T-cell (primary cell): ENCODE results near the gene BAIAP2. TPM values are rescaled to one million over a fixed set of nuclear protein-coding genes. Genes with fewer than 3 reads are reported as not detected.

Experiments
- ATAC-seq, 4 experiments: fragments of 200-7000 bp in 3 of 4; fragments of 150-1000 bp in 1 of 4; cut with Tn5 transposase; replicated peaks in 1 of 4; 1 replicate in 3 of 4; 2 replicates in 1 of 4; pipeline ENCODE4 v1.10.0; 2021; ENCODE audit warnings: moderate library complexity in 3 of 4, mild to moderate bottlenecking in 2 of 4, moderate number of reproducible peaks in 1 of 4
- CTCF ChIA-PET, 2 donors: fragments of 300-600 bp; sonication (Branson Sonifier 250); formaldehyde crosslinking; loops; one replicate each; lab custom pipeline; 2022; ENCODE audit warnings: antibody characterized with exemption in 2 of 2; lab: Charles Lee
- POLR2A ChIA-PET, 2 donors: fragments of 300-600 bp; sonication (Branson Sonifier 250); formaldehyde crosslinking; loops; one replicate each; lab custom pipeline; 2022; ENCODE audit warnings: antibody characterized with exemption in 2 of 2; lab: Charles Lee
- DNase-seq, 35 experiments: peaks; one replicate each; pipeline versions ENCODE4 v3.0.0 to v3.0.0-alpha.2; 2013 to 2023
- H3K27ac ChIP-seq: one replicate; pipeline ENCODE4 v1.5.1; 2013; ENCODE audit warnings: low read length
- H3K27me3 ChIP-seq, 2 experiments: replicated peaks in 1 of 2; 1 replicate in 1 of 2; 2 replicates in 1 of 2; pipeline versions ENCODE4 v1.6.1 to v1.7.0; 2013; ENCODE audit warnings: low read length in 1 of 2, mixed read lengths in 1 of 2; ENCODE audit not compliant: control insufficient read depth in 2 of 2, insufficient read depth in 2 of 2; ENCODE audit errors: extremely low read depth in 1 of 2
- H3K36me3 ChIP-seq, 2 donors: 1 replicate in 1 of 2; 2 replicates in 1 of 2; pipeline versions ENCODE4 v1.6.1 to v1.7.0; 2013; ENCODE audit warnings: low read length in 1 of 2; ENCODE audit not compliant: control insufficient read depth in 2 of 2, insufficient read depth in 1 of 2; ENCODE audit errors: extremely low read depth in 1 of 2
- H3K4me1 ChIP-seq, 2 experiments: 1 replicate in 1 of 2; 2 replicates in 1 of 2; pipeline versions ENCODE4 v1.6.1 to v1.7.0; 2013; ENCODE audit warnings: low read length in 2 of 2, mixed read lengths in 1 of 2; ENCODE audit not compliant: insufficient read depth in 2 of 2, control insufficient read depth in 1 of 2; ENCODE audit errors: extremely low read depth in 1 of 2
- H3K4me3 ChIP-seq, 2 donors: 1 replicate in 1 of 2; 2 replicates in 1 of 2; pipeline versions ENCODE4 v1.5.1 to v1.7.0; 2013; ENCODE audit warnings: mild to moderate bottlenecking in 2 of 2, low read length in 1 of 2, moderate library complexity in 1 of 2; ENCODE audit not compliant: control insufficient read depth in 1 of 2; ENCODE audit errors: extremely low read depth in 1 of 2
- H3K9me3 ChIP-seq: 2 replicates; pipeline ENCODE4 v1.7.0; 2013
- H3K27ac Mint-ChIP-seq, 2 donors: one replicate each; pipeline ENCODE4 v1.8.0; 2020 to 2021; ENCODE audit warnings: mild to moderate bottlenecking in 2 of 2, mixed read lengths in 2 of 2
- H3K27me3 Mint-ChIP-seq, 2 donors: one replicate each; pipeline ENCODE4 v1.8.0; 2021 to 2022; ENCODE audit warnings: mixed read lengths in 2 of 2
- H3K36me3 Mint-ChIP-seq: one replicate; pipeline ENCODE4 v1.8.0; 2021; ENCODE audit warnings: mixed read lengths
- H3K4me1 Mint-ChIP-seq, 3 donors: one replicate each; pipeline ENCODE4 v1.8.0; 2020 to 2022; ENCODE audit warnings: mixed read lengths in 3 of 3, mild to moderate bottlenecking in 1 of 3
- H3K4me3 Mint-ChIP-seq, 3 donors: one replicate each; pipeline ENCODE4 v1.8.0; 2020 to 2022; ENCODE audit warnings: mild to moderate bottlenecking in 3 of 3, mixed read lengths in 3 of 3, moderate library complexity in 3 of 3
- H3K9me3 Mint-ChIP-seq, 3 donors: one replicate each; pipeline ENCODE4 v1.8.0; 2020 to 2022; ENCODE audit warnings: mixed read lengths in 3 of 3
- WGBS: methylation state at CpG from one replicate; pipeline ENCODE4 v1.1.5; 2013; ENCODE audit warnings: missing lambda C conversion rate; ENCODE audit not compliant: insufficient coverage; 5-methylcytosine and 5-hydroxymethylcytosine counted together
- total RNA-seq, 35 experiments: library from RNA in 6 of 35; stranded (reverse) in 6 of 35; fragments of 120-200 nt in 1 of 35; gene quantifications; one replicate each; pipeline versions ENCODE4 v1.2.1 to v1.2.4 and lab custom pipeline; 2013 to 2026

The BAIAP2 gene
- total RNA-seq, 5 donors from 2014 or later (not counting 1 experiment from before 2014, with no cell fraction given), result 6.3 to 12.0 (median 10.1) TPM

- peaks cover 0 to 76% of the 10 kb centered on the region in 2 experiments for H3K27me3 ChIP-seq
- H3K9me3 ChIP-seq, result no peaks in the 10 kb centered on the region
- Mint-ChIP-seq H3K27me3 (peaks cover 0 to 18% of the 10 kb centered on the region in 2 donors), H3K4me3 (peak overlapping the region; percentile 74 to 81 (median 79)), H3K9me3 (no peaks in the 10 kb centered on the region), H3K4me1 (peaks cover 22 to 30% (median 27%) of the 10 kb centered on the region in 3 donors), H3K27ac (peak overlapping the region in 1 of 2 donors; percentile 23), H3K36me3 (no peaks in the 10 kb centered on the region)
- POLR2A ChIA-PET, result no interaction called here
- H3K4me3 ChIP-seq, result no peak overlapping the region
- no peak overlapping the region for H3K27ac ChIP-seq
- CTCF ChIA-PET, result no interaction called here
- DNase-seq, result no peak
- peaks cover 6 to 25% of the 10 kb centered on the region in 2 experiments for H3K4me1 ChIP-seq
- no peaks in the 10 kb centered on the region for H3K36me3 ChIP-seq
- WGBS, result 89% methylated on average over 30 of the region's 34 CpGs
- no peak for ATAC-seq
Measured at GRCh38 chr17:81032641-81033480, 2.1 kb upstream of the BAIAP2 start.

GRCh38 chr17:81033535-81034167 is 1.3 kb upstream of the BAIAP2 start:
- ChIA-PET POLR2A (interaction anchor here in 1 of 2 donors (0.6 kb wide), 1 partner anchor 263 kb away, joined by 3 read pairs; no protein-coding TSS in a partner anchor), CTCF (no interaction called here)
- 22% methylated on average over 14 of the region's 22 CpGs for whole genome bisulfite sequencing
- Mint-ChIP-seq H3K9me3 (no peaks in the 10 kb centered on the region), H3K4me3 (peak overlapping the region; percentile 74 to 81 (median 79)), H3K36me3 (no peaks in the 10 kb centered on the region), H3K4me1 (peaks cover 22 to 30% (median 27%) of the 10 kb centered on the region in 3 donors), H3K27me3 (peaks cover 0 to 18% of the 10 kb centered on the region in 2 donors), H3K27ac (peak overlapping the region in 1 of 2 donors; percentile 23)
- DNase-seq (no peak), ATAC-seq (no peak)
- H3K36me3 ChIP-seq, result no peaks in the 10 kb centered on the region
- peaks cover 0 to 75% of the 10 kb centered on the region in 2 experiments for H3K27me3 ChIP-seq
- peak overlapping the region; percentile 36 to 71 for H3K4me3 ChIP-seq
- peaks cover 6 to 21% of the 10 kb centered on the region in 2 experiments for H3K4me1 ChIP-seq
- H3K9me3 ChIP-seq, result no peaks in the 10 kb centered on the region
- no peak overlapping the region for H3K27ac ChIP-seq

- Histone ChIP-seq H3K4me3 (peak overlapping the region; percentile 36 to 71), H3K27me3 (peaks cover 0 to 76% of the 10 kb centered on the region in 2 experiments), H3K36me3 (peaks cover 0 to 4% of the 10 kb centered on the region in 2 donors), H3K9me3 (no peaks in the 10 kb centered on the region), H3K4me1 (peaks cover 6 to 21% of the 10 kb centered on the region in 2 experiments), H3K27ac (no peak overlapping the region)
- POLR2A ChIA-PET, result no interaction called here
- Mint-ChIP-seq H3K27ac (no peak overlapping the region), H3K4me1 (peaks cover 22 to 30% (median 27%) of the 10 kb centered on the region in 3 donors), H3K27me3 (peaks cover 0 to 15% of the 10 kb centered on the region in 2 donors), H3K9me3 (no peaks in the 10 kb centered on the region), H3K36me3 (no peaks in the 10 kb centered on the region), H3K4me3 (peak overlapping the region; percentile 74 to 81 (median 79))
- CTCF ChIA-PET, result no interaction called here
- 1% methylated on average over 38 of the region's 49 CpGs for WGBS
- ATAC-seq, result peak in 1 of 4 experiments; percentile 21
- DNase-seq, result no peak
Measured at GRCh38 chr17:81034168-81034777, 678 bp upstream of the BAIAP2 start.

- DNase-seq (peak in 2 of 35 experiments; percentile 17 to 27), ATAC-seq (peak in 2 of 4 experiments; percentile 4)
- no peaks in the 10 kb centered on the region for H3K9me3 Mint-ChIP-seq
- H3K4me1 ChIP-seq, result peaks cover 6 to 21% of the 10 kb centered on the region in 2 experiments
- peak overlapping the region; percentile 26 to 62 for H3K4me3 ChIP-seq
- no peaks in the 10 kb centered on the region for H3K9me3 ChIP-seq
- no peak overlapping the region for H3K27ac ChIP-seq
- H3K4me3 Mint-ChIP-seq, result peak overlapping the region; percentile 73 to 78 (median 73)
- H3K27ac Mint-ChIP-seq, result peak overlapping the region; percentile 68 to 76
- H3K4me1 Mint-ChIP-seq, result peaks cover 22 to 30% (median 27%) of the 10 kb centered on the region in 3 donors
- H3K36me3 Mint-ChIP-seq, result no peaks in the 10 kb centered on the region
- CTCF ChIA-PET, result no interaction called here
- WGBS, result 12% methylated on average over 52 of the region's 66 CpGs
- H3K36me3 ChIP-seq, result peaks cover 0 to 5% of the 10 kb centered on the region in 2 donors
- peaks cover 0 to 74% of the 10 kb centered on the region in 2 experiments for H3K27me3 ChIP-seq
- peaks cover 0 to 12% of the 10 kb centered on the region in 2 donors for H3K27me3 Mint-ChIP-seq
- POLR2A ChIA-PET, result no interaction called here
Measured at GRCh38 chr17:81035521-81036196, 708 bp downstream of the BAIAP2 start.

GRCh38 chr17:81036197-81036941 is 1.4 kb downstream of the BAIAP2 start:
- no peak for DNase-seq
- Mint-ChIP-seq H3K4me3 (peak overlapping the region; percentile 73 to 78 (median 73)), H3K27ac (no peak overlapping the region), H3K36me3 (no peaks in the 10 kb centered on the region), H3K4me1 (peaks cover 22 to 30% (median 27%) of the 10 kb centered on the region in 3 donors), H3K27me3 (peaks cover 0 to 9% of the 10 kb centered on the region in 2 donors), H3K9me3 (no peaks in the 10 kb centered on the region)
- Histone ChIP-seq H3K36me3 (peaks cover 0 to 5% of the 10 kb centered on the region in 2 donors), H3K4me1 (peaks cover 6 to 21% of the 10 kb centered on the region in 2 experiments), H3K27me3 (peaks cover 0 to 70% of the 10 kb centered on the region in 2 experiments), H3K9me3 (no peaks in the 10 kb centered on the region), H3K4me3 (peak overlapping the region in 1 of 2 donors; percentile 26), H3K27ac (no peak overlapping the region)
- 91% methylated on average over 17 of the region's 24 CpGs for WGBS
- ChIA-PET POLR2A (no interaction called here), CTCF (no interaction called here)
- no peak for ATAC-seq
